HepG2 (cell line): Measurements from ENCODE around the gene HCAR1. TPM values are rescaled to one million over a fixed set of nuclear protein-coding genes. Genes with fewer than 3 reads are reported as not detected.

Experiments used
- BHLHE40 ChIP-seq: IDR thresholded peaks from 2 replicates; pipeline ENCODE4 v1.6.1; 2011; ENCODE audit warnings: low read length, improper control_type of control experiment
- CHD4 ChIP-seq: fragments of 200-600 bp; sonication (generic); IDR thresholded peaks from 2 replicates; pipeline ENCODE4 v1.7.0; 2017; ENCODE audit warnings: mild to moderate bottlenecking, low read length, borderline replicate concordance
- FIP1L1 ChIP-seq: fragments of 200-400 bp; formaldehyde crosslinking; IDR thresholded peaks from 2 replicates; pipeline ENCODE4 v1.6.1; 2018; ENCODE audit warnings: low read depth, mild to moderate bottlenecking, low read length, moderate library complexity, borderline replicate concordance; ENCODE audit not compliant: insufficient read depth
- GFI1 ChIP-seq: sonication (generic); formaldehyde crosslinking; IDR thresholded peaks from 2 replicates; pipeline ENCODE4 v1.5.0; 2020; ENCODE audit warnings: missing genetic modification reagents, mild to moderate bottlenecking, borderline replicate concordance
- HDAC1 ChIP-seq: sonication (generic); formaldehyde crosslinking; IDR thresholded peaks from 2 replicates; pipeline ENCODE4 v1.5.1; 2020; ENCODE audit warnings: mild to moderate bottlenecking, missing genetic modification reagents
- KMT2A ChIP-seq: sonication (generic); formaldehyde crosslinking; IDR thresholded peaks from 2 replicates; pipeline ENCODE4 v1.4.0; 2020; ENCODE audit warnings: missing genetic modification reagents
- MIER3 ChIP-seq: IDR thresholded peaks from 2 replicates; pipeline ENCODE4 v1.6.1; 2016; ENCODE audit warnings: missing compliant biosample characterization, borderline replicate concordance
- ONECUT2 ChIP-seq: sonication (generic); formaldehyde crosslinking; IDR thresholded peaks from 2 replicates; pipeline ENCODE4 v1.4.0; 2020; ENCODE audit warnings: missing genetic modification reagents
- POLR2AphosphoS2 ChIP-seq: IDR thresholded peaks from 2 replicates; pipeline ENCODE4 v1.6.1; 2011; ENCODE audit warnings: low read depth, low read length, improper control_type of control experiment
- PRMT3 ChIP-seq: sonication (generic); formaldehyde crosslinking; IDR thresholded peaks from 2 replicates; pipeline ENCODE4 v1.8.1; 2022; ENCODE audit warnings: low read depth, mild to moderate bottlenecking, moderate library complexity, missing genetic modification reagents, borderline replicate concordance
- RXRA ChIP-seq: sonication (generic); formaldehyde crosslinking; IDR thresholded peaks from 2 replicates; pipeline ENCODE4 v1.5.1; 2020; ENCODE audit warnings: missing genetic modification reagents
- SRSF1 ChIP-seq: fragments of 200-400 bp; formaldehyde crosslinking; optimal IDR thresholded peaks from 2 replicates; pipeline ENCODE3; 2017; ENCODE audit warnings: mild to moderate bottlenecking, low read depth, low read length, moderate library complexity
- TBX2 ChIP-seq: sonication (generic); formaldehyde crosslinking; IDR thresholded peaks from 2 replicates; pipeline ENCODE4 v1.5.0; 2020; ENCODE audit warnings: missing genetic modification reagents, mild to moderate bottlenecking, borderline replicate concordance
- TMF1 ChIP-seq: sonication (generic); formaldehyde crosslinking; IDR thresholded peaks from 2 replicates; pipeline ENCODE4 v1.8.1; 2022; ENCODE audit warnings: low read depth, missing genetic modification reagents
- ZFP36 ChIP-seq: fragments of 150-350 bp; IDR thresholded peaks from 2 replicates; pipeline ENCODE4 v1.6.1; 2018; ENCODE audit warnings: borderline replicate concordance, low read length, low read depth; ENCODE audit not compliant: partially characterized antibody
- ZNF138 ChIP-seq: sonication (generic); formaldehyde crosslinking; IDR thresholded peaks from 2 replicates; pipeline ENCODE4 v1.5.0; 2020; ENCODE audit warnings: mild to moderate bottlenecking, low read depth, missing genetic modification reagents
- ZNF3 ChIP-seq: IDR thresholded peaks from 2 replicates; pipeline ENCODE4 v1.7.0; 2017; ENCODE audit warnings: inconsistent platforms
- ZNF33B ChIP-seq: sonication (generic); formaldehyde crosslinking; IDR thresholded peaks from 2 replicates; pipeline ENCODE4 v1.5.1; 2020; ENCODE audit warnings: mild to moderate bottlenecking, missing genetic modification reagents
- ZNF460 ChIP-seq: sonication (generic); formaldehyde crosslinking; IDR thresholded peaks from 2 replicates; pipeline ENCODE4 v1.5.1; 2020; ENCODE audit warnings: missing genetic modification reagents, mild to moderate bottlenecking, borderline replicate concordance
- ZNF501 ChIP-seq: sonication (generic); formaldehyde crosslinking; IDR thresholded peaks from 2 replicates; pipeline ENCODE4 v1.5.1; 2020; ENCODE audit warnings: mild to moderate bottlenecking, moderate library complexity, missing genetic modification reagents
- ZNF563 ChIP-seq: sonication (generic); formaldehyde crosslinking; IDR thresholded peaks from 2 replicates; pipeline ENCODE4 v1.8.0; 2022; ENCODE audit warnings: mild to moderate bottlenecking, moderate library complexity, missing genetic modification reagents
- ZNF589 ChIP-seq: sonication (generic); formaldehyde crosslinking; conservative IDR thresholded peaks from 2 replicates; pipeline ENCODE4 v1.8.0; 2022; ENCODE audit warnings: mild to moderate bottlenecking, moderate library complexity, missing genetic modification reagents
- ZNF703 ChIP-seq: sonication (generic); formaldehyde crosslinking; IDR thresholded peaks from 2 replicates; pipeline ENCODE4 v1.5.1; 2020; ENCODE audit warnings: missing genetic modification reagents, mild to moderate bottlenecking, moderate library complexity, borderline replicate concordance
- ZSCAN31 ChIP-seq: sonication (generic); formaldehyde crosslinking; IDR thresholded peaks from 2 replicates; pipeline ENCODE4 v1.5.0; 2020; ENCODE audit warnings: low read depth, mild to moderate bottlenecking, missing genetic modification reagents
- polyA plus RNA-seq, 8 experiments: library from polyadenylated mRNA; depleted of rRNA in 3 of 8; stranded (reverse) in 7 of 8; unstranded in 1 of 8; fragments of >200 nt; fragmentation: Illumina TruSeq in 4 of 8; extraction: Trizol in 4 of 8; gene quantifications; 2 replicates each; pipeline versions ENCODE4 v1.2.1 to v1.2.3, GENCODE V29; 2011 to 2016; ENCODE audit warnings: low read depth in 4 of 8, missing spikeins in 1 of 8, mixed read lengths in 1 of 8; ENCODE audit not compliant: insufficient read depth in 1 of 8
- total RNA-seq, 5 experiments: library from RNA; depleted of rRNA; stranded (reverse); fragments of >200 nt; fragmentation: Illumina TruSeq; extraction: Trizol; gene quantifications; 2 replicates each; pipeline ENCODE4 v1.2.3, GENCODE V29; 2016; ENCODE audit warnings: low read depth in 1 of 5
- TF ChIP-seq, protein P1 (sequence below): sonication (generic); formaldehyde crosslinking; IDR thresholded peaks from 2 replicates; pipeline ENCODE4 v1.4.0; 2020; ENCODE audit warnings: missing genetic modification reagents
- TF ChIP-seq, protein P2 (sequence below), 2 experiments: sonication (generic) in 1 of 2; formaldehyde crosslinking in 1 of 2; IDR thresholded peaks; 2 replicates each; pipeline versions ENCODE4 v1.5.1 to v1.6.1; 2011 to 2020; ENCODE audit warnings: borderline replicate concordance in 1 of 2, low read depth in 1 of 2, low read length in 1 of 2, mild to moderate bottlenecking in 1 of 2, missing genetic modification reagents in 1 of 2, moderate library complexity in 1 of 2

The HCAR1 gene
- total and polyA plus RNA-seq, 2 of the 13 experiments (the other 11 are each of a cell fraction or from before 2014, with no cell fraction given), result 0.53 to 4.4 TPM

DNA sequence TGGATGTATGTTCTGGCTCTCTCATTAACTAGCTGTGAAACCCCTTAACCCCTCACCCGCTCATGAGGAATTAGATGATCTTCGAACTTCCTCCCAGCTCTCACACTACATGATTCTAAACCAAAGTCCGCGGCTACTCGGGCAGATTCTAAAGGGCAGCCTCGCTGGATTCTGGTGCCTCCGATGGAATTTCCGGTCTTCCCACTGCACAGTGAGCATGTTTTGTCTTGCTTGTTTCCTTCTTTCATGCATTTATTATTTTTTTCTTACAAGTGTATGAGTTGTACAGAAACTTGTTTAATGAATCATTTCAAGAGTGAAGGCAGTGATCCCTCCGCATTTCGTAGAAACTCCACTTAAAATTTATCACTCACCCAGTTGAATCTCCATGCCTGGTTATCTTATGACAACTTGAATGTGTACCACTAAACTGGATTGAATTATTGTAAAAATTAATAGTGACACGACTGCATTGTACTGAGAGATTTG is 9.5 kb downstream of the HCAR1 start (continued):
- no peak for TF ChIP-seq ZNF138 (CRISPR knock-in tag)
- TF ChIP-seq TMF1 (CRISPR knock-in tag), result no peak
- peak; percentile 68; the same call in 1 of the 2 replicates for TF ChIP-seq TBX2 (CRISPR knock-in tag)
- TF ChIP-seq FIP1L1, result no peak
- no peak for TF ChIP-seq ONECUT2 (CRISPR knock-in tag)
- TF ChIP-seq GFI1, result peak; percentile 46; the same call in 1 of the 2 replicates
- TF ChIP-seq ZNF33B (CRISPR knock-in tag), result no peak
- TF ChIP-seq ZNF501 (CRISPR knock-in tag), result no peak
- TF ChIP-seq, protein P1, sequence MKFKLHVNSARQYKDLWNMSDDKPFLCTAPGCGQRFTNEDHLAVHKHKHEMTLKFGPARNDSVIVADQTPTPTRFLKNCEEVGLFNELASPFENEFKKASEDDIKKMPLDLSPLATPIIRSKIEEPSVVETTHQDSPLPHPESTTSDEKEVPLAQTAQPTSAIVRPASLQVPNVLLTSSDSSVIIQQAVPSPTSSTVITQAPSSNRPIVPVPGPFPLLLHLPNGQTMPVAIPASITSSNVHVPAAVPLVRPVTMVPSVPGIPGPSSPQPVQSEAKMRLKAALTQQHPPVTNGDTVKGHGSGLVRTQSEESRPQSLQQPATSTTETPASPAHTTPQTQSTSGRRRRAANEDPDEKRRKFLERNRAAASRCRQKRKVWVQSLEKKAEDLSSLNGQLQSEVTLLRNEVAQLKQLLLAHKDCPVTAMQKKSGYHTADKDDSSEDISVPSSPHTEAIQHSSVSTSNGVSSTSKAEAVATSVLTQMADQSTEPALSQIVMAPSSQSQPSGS (CRISPR knock-in tag), result no peak
- no peak for TF ChIP-seq POLR2AphosphoS2
- TF ChIP-seq CHD4, result no peak
- TF ChIP-seq KMT2A (CRISPR knock-in tag), result 0 out of 2 replicates have a peak, but pooled peaks have one; percentile 40
- TF ChIP-seq PRMT3 (CRISPR knock-in tag), result no peak
- no peak for TF ChIP-seq SRSF1
- TF ChIP-seq HDAC1, result peak; percentile 55; the same call in 1 of the 2 replicates
- TF ChIP-seq BHLHE40, result no peak
- no peak for TF ChIP-seq ZNF460 (CRISPR knock-in tag)
- TF ChIP-seq ZNF589, result no peak
- no peak for TF ChIP-seq ZNF3 (CRISPR knock-in tag)
- no peak for TF ChIP-seq ZNF563
- TF ChIP-seq, protein P2, sequence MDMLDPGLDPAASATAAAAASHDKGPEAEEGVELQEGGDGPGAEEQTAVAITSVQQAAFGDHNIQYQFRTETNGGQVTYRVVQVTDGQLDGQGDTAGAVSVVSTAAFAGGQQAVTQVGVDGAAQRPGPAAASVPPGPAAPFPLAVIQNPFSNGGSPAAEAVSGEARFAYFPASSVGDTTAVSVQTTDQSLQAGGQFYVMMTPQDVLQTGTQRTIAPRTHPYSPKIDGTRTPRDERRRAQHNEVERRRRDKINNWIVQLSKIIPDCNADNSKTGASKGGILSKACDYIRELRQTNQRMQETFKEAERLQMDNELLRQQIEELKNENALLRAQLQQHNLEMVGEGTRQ (IDR thresholded peaks at IDR 0.05; ENCODE audit: low read depth, low read length), result no peak
- TF ChIP-seq, protein P2 (CRISPR knock-in tag; IDR thresholded peaks at IDR 0.05; ENCODE audit: borderline replicate concordance), result no peak
- no peak for TF ChIP-seq ZFP36
- no peak; the same call in 1 of the 2 replicates for TF ChIP-seq MIER3 (CRISPR knock-in tag)
- TF ChIP-seq ZSCAN31 (CRISPR knock-in tag), result no peak
- TF ChIP-seq RXRA (CRISPR knock-in tag), result no peak; the same call in 1 of the 2 replicates
- no peak for TF ChIP-seq ZNF703 (CRISPR knock-in tag)
